ENCODE results near the gene TSC22D3.
"Not testable (repeated sequence)": the region's sequence is repeated elsewhere in the genome, so short reads cannot be mapped to it uniquely, and the experiment has no call there.

The TSC22D3 gene

DNA sequence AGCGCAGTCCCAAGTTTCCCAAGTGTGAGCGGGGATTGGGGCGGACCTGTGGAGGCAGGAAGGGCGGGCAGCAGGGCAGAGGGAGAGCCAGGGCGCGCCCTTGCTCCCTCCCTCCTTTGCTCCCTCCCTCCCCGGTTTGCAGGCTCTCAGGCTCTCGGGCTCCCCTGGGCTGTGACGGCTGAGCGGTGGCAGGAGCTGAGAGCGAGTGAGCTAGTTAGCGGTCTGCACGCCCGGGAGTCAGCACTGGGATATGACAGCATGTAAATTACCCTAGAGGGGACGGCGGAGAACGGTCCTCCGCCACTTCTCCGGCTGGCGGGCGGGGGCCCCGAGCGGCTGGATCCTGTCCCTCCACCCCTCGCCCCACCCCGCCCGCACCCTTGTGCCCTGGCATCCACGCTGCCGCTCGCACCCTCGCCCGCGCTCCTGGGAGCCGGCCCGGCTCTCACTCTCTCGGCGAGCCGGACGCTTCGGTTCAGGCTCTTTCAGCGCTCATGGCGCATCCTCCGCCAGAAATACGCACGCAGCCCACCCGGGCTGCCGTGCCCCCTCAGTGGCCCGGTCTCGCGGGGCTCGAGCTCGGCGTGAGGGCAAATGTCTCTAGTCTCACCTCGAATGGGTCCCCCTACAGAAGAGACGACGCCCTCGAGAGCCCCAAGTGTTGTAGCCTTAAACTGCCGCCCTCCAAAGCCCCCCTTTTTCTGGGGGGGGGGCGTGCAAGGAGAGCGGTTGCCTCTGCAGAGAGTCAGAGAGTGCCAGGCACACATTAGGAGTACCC lies at the start of gene TSC22D3:
TSC22D3 (minus strand) TSS at position 54 of the 778 bp plus-strand sequence. CDS start 368 bp downstream, outside the sequence.
- Histone ChIP-seq H3K27ac (no peak within 1 kb of the TSS), H3K4me3 (peak within 1 kb of the TSS; percentile 60)

DNA sequence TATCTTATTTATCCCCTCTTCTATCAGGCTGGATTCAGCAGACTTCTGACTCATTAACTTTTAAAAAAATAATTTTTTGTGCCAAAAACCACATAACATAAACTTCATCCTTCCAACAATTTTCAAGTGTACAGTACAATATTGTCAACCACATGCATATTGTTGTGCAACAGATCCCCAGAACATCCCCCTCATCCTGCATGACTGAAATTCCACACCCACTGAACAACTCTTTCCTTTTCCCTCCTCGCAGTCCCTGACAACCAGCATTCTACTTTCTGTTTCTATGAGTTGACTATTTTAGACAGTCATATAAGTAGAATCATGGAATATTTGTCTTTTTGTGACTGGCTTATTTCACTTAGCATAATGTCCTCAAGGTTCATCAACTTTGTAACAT lies 47.9 kb upstream of the TSC22D3 start:
- Histone ChIP-seq H3K36me3 (ENCODE audit: insufficient read depth, low read length) (no peaks in the 10 kb centered on the region), H3K27ac (no peak overlapping the region), H3K4me3 (no peak overlapping the region), H3K9ac (ENCODE audit: insufficient read length) (no peak overlapping the region), H3K9me3 (ENCODE audit: low read depth, low read length) (no peaks in the 10 kb centered on the region)
- DNase-seq (ENCODE audit: low read depth, low spot score) = no peak
- TF ChIP-seq EZH2 (IDR thresholded peaks at IDR 0.05) (no peak), FOXP2 (optimal IDR thresholded peaks at IDR 0.05; ENCODE audit: control extremely low read depth, extremely low read length, insufficient read depth) (no peak), POLR2AphosphoS5 (IDR thresholded peaks at IDR 0.05; ENCODE audit: borderline replicate concordance, low read depth, low read length) (no peak)

More for the DNA sequence above, at the start of gene TSC22D3:
- TF ChIP-seq POLR2AphosphoS5 (IDR thresholded peaks at IDR 0.05; ENCODE audit: borderline replicate concordance, low read depth, low read length) (no peak), EZH2 (IDR thresholded peaks at IDR 0.05) (no peak), FOXP2 (optimal IDR thresholded peaks at IDR 0.05; ENCODE audit: control extremely low read depth, extremely low read length, insufficient read depth) (no peak)
- no peak for DNase-seq (ENCODE audit: low read depth, low spot score)
- H3K9ac ChIP-seq (ENCODE audit: insufficient read length) = no peak within 1 kb of the TSS
- H3K36me3 ChIP-seq (ENCODE audit: insufficient read depth, low read length) = no peaks in the 10 kb centered on the region
- H3K9me3 ChIP-seq (ENCODE audit: low read depth, low read length) = no peaks in the 10 kb centered on the region

GRCh38 chrX:107823042-107823441 lies 47.5 kb upstream of the TSC22D3 start:
- Histone ChIP-seq H3K27ac (no peak overlapping the region), H3K36me3 (ENCODE audit: insufficient read depth, low read length) (no peaks in the 10 kb centered on the region), H3K9ac (ENCODE audit: insufficient read length) (no peak overlapping the region), H3K4me3 (no peak overlapping the region), H3K9me3 (ENCODE audit: low read depth, low read length) (no peaks in the 10 kb centered on the region)
- no peak for DNase-seq (ENCODE audit: low read depth, low spot score)
- TF ChIP-seq EZH2 (IDR thresholded peaks at IDR 0.05) (no peak), FOXP2 (optimal IDR thresholded peaks at IDR 0.05; ENCODE audit: control extremely low read depth, extremely low read length, insufficient read depth) (no peak), POLR2AphosphoS5 (IDR thresholded peaks at IDR 0.05; ENCODE audit: borderline replicate concordance, low read depth, low read length) (no peak)

- Histone ChIP-seq H3K9me3 (ENCODE audit: low read depth, low read length) (no peaks in the 10 kb centered on the region), H3K27ac (no peak overlapping the region), H3K9ac (ENCODE audit: insufficient read length) (no peak overlapping the region), H3K4me3 (no peak overlapping the region), H3K36me3 (ENCODE audit: insufficient read depth, low read length) (no peaks in the 10 kb centered on the region)
- DNase-seq (ENCODE audit: low read depth, low spot score) = no peak
- TF ChIP-seq FOXP2 (optimal IDR thresholded peaks at IDR 0.05; ENCODE audit: control extremely low read depth, extremely low read length, insufficient read depth) (no peak), EZH2 (IDR thresholded peaks at IDR 0.05) (no peak), POLR2AphosphoS5 (IDR thresholded peaks at IDR 0.05; ENCODE audit: borderline replicate concordance, low read depth, low read length) (no peak)
Measured at GRCh38 chrX:107818900-107819521, 43.4 kb upstream of the TSC22D3 start.

GRCh38 chrX:107810053-107810452 lies 34.5 kb upstream of the TSC22D3 start:
- not testable (repeated sequence) for H3K4me3 ChIP-seq; H3K9me3 ChIP-seq (ENCODE audit: low read depth, low read length); H3K36me3 ChIP-seq (ENCODE audit: insufficient read depth, low read length); H3K9ac ChIP-seq (ENCODE audit: insufficient read length); H3K27ac ChIP-seq; DNase-seq (ENCODE audit: low read depth, low spot score)

GRCh38 chrX:107805179-107805578 lies 29.6 kb upstream of the TSC22D3 start:
- H3K4me3 ChIP-seq = no peak overlapping the region
- no peak overlapping the region for H3K27ac ChIP-seq
- H3K36me3 ChIP-seq (ENCODE audit: insufficient read depth, low read length) = no peaks in the 10 kb centered on the region
- no peaks in the 10 kb centered on the region for H3K9me3 ChIP-seq (ENCODE audit: low read depth, low read length)
- TF ChIP-seq POLR2AphosphoS5 (IDR thresholded peaks at IDR 0.05; ENCODE audit: borderline replicate concordance, low read depth, low read length) = no peak
- no peak for TF ChIP-seq FOXP2 (optimal IDR thresholded peaks at IDR 0.05; ENCODE audit: control extremely low read depth, extremely low read length, insufficient read depth)
- no peak for TF ChIP-seq EZH2 (IDR thresholded peaks at IDR 0.05)
- no peak for DNase-seq (ENCODE audit: low read depth, low spot score)
- H3K9ac ChIP-seq (ENCODE audit: insufficient read length) = no peak overlapping the region

DNA sequence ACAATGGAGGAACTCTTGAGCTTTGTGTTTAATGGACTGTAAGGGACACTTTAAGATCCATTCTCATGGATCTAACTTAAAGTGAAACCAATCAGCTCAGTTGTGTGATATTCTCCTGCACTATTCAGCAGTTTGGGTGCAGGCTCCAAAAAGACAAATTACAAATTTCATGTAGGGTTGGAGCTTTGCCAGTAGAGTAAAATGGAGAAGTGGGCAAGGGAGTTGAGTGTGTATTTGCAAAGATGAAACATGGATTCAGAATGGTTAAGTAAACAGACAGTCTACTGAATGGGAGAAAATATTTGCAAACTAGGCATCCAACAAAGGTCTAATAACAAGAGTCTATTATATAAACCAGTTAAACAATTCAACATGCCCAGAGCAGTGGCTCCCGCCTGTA lies 28.8 kb upstream of the TSC22D3 start:
- no peaks in the 10 kb centered on the region for H3K36me3 ChIP-seq (ENCODE audit: insufficient read depth, low read length)
- DNase-seq (ENCODE audit: low read depth, low spot score) = no peak
- no peak overlapping the region for H3K9ac ChIP-seq (ENCODE audit: insufficient read length)
- H3K27ac ChIP-seq = no peak overlapping the region
- H3K9me3 ChIP-seq (ENCODE audit: low read depth, low read length) = no peaks in the 10 kb centered on the region
- no peak overlapping the region for H3K4me3 ChIP-seq
- no peak for TF ChIP-seq EZH2 (IDR thresholded peaks at IDR 0.05)
- no peak for TF ChIP-seq POLR2AphosphoS5 (IDR thresholded peaks at IDR 0.05; ENCODE audit: borderline replicate concordance, low read depth, low read length)
- TF ChIP-seq FOXP2 (optimal IDR thresholded peaks at IDR 0.05; ENCODE audit: control extremely low read depth, extremely low read length, insufficient read depth) = no peak

DNA sequence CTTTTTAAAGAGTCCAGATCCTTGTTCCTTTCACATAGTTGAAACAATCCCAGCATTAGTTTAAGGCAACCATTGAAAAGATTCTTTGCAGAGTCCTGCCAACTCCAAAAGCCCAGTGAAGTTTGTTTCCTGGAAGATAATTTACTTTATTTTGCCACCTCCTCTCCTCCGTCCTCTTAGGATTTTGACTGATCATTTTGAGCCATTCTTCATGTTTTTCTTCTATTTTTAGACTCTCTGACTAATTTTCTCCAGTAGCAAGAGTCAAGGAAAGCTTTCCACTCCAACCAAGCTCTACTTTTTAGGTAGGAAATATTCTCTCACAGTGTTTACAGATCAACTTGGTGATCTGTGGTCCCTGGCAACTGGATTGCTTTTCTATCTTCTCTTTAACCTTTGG lies 12.2 kb upstream of the TSC22D3 start:
- H3K4me3 ChIP-seq = no peak overlapping the region
- no peak overlapping the region for H3K9ac ChIP-seq (ENCODE audit: insufficient read length)
- H3K36me3 ChIP-seq (ENCODE audit: insufficient read depth, low read length) = no peaks in the 10 kb centered on the region
- H3K9me3 ChIP-seq (ENCODE audit: low read depth, low read length) = no peaks in the 10 kb centered on the region
- DNase-seq (ENCODE audit: low read depth, low spot score) = no peak
- no peak overlapping the region for H3K27ac ChIP-seq
- TF ChIP-seq FOXP2 (optimal IDR thresholded peaks at IDR 0.05; ENCODE audit: control extremely low read depth, extremely low read length, insufficient read depth) = no peak
- no peak for TF ChIP-seq EZH2 (IDR thresholded peaks at IDR 0.05)
- no peak for TF ChIP-seq POLR2AphosphoS5 (IDR thresholded peaks at IDR 0.05; ENCODE audit: borderline replicate concordance, low read depth, low read length)

Data from SK-N-MC (cell line).